ENCODE results near the gene DAB1.

Gene DAB1

DNA sequence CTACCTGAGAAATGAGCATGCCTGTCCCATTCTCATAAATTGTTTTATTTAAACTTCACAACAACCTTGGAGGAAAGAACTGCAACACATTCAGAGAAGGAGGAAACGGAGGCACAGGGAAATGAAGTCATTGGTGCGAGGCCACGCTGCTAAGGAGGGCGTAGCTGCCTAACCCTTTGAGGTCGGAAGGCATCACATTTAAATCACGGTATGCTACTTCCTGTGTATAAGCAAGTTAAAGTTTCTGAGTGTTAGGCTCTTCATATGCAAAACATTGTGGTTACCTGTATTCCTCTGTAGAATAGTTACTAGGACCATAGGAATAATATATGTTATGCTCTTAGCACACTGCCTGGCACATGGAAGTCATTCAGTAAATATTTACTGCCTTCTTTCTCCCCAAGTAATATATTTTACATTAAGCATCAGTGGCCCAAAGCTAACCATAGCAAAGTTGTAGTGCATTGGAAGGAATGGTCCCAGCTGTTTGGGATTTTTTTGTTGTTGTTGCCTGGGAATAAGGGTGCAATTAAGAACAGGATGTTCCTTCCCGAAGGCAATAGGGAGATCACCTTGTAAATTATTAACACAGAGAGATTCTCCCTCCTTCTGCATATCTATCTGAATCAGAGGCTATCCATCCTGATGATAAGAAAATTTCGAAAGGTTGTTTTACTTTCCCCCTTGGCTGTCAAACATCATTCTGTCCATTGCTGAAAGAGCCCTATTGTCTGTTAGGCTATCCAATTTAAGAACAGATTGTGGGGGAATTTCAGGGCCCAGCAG, 265.8 kb downstream of the DAB1 start:
- DNase-seq, result no peak

DNA sequence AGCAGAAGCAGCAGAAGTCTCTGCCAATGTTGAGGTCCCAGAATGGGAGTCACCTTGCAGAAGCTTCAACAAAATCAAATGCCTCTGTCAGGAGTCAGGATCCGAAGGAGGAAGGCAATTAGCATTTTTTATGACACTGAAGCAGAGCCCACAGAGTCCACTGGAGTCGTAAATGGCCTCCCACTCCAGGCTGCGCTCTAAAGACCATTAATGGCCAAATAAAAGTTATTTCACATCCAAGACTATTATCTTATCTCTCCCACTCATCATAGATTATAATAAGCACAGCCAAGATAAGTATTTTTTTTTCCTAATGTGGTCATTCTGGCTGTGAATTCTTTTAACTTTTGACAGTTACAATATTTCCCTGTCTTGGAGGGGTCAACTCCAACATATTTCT, 267.0 kb downstream of the DAB1 start:
- DNase-seq, result no peak

DNA sequence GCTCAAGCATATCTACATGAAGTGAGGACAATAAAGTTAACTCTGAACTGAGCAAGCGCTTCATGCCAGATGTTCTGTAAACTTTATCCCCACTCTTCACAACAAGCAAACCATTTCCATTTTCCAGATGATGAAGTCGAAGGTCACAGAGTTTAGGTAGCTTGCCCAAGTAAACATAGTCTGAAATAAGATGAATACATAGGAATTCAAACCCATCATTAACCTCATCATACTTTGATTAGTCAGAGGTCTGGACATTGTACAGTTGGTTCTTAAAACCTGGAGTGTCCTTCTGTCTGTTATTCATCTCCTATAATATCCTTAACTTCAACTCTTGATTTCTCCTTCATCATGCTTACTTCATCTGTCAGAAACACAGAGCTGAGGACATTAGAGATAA, 277.8 kb downstream of the DAB1 start:
- no peak for DNase-seq

DNA sequence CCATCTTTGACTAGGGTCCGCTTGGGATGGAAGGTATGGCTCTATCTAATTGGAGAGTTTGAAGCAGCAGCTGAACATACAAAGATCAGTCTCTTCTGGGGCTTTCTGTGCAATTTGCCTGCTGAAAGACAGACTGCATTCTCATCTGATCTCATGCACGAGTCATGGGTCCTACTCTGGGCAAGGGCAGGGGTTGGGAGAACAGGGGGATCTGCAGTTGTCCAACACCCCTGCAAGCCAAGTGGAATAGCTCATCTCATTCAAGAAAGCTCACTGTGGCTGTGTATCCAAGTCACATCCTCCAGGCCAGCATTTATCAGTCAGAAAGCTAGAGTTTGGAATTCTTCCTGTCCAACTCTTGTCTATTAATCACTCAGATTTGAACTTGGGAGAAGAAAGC, 280.9 kb downstream of the DAB1 start:
- no peak for DNase-seq

DNA sequence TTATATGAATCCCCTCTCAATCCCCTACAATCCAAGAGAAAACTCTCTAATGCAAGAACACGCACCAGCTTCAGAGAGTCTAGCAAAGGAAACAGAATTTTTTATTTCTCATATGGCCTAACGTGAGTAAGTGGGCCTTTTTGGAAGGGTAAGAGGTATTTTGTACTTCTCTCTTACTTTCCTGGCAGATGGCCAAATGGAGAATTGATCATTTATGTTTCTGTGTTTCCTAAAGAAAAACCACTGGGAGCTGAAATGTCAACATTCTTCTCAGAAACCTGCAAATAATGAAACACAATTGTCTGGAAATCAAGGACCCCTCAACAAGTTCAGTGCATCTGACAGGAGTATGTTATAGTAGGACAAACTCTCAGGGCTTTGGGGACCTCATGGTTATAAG, 281.7 kb downstream of the DAB1 start:
- no peak for DNase-seq

DNA sequence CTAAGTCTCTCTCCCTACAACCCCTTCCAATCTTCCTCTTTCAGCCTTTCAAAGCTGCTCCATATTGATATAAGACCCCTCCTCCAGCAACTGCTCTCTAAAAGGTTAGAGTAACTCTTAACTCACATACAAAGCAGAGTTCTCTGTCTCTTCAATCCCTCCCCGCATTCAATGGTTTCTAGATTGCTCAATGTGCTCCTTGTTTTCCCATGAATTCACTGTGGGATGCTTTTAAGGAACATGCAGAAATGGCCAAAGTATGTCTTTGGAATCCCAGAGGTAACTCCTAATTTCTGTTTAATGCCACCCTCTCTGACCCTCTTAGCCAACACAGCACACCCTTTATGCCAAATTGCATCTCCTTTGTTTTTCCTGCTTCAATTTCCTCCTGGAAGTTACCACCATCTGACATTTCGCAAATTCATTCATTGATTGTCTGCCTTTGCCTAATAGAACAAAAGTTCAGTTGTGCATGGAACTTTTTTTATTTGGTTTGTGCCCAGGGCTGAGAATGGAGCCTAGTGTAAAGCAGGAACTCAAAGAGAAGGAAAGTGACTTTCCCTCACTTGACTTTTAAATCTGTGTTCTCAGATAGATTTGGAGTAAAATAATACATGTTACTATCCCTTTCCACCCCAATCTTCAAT, 285.3 kb downstream of the DAB1 start:
- no peak for DNase-seq

DNA sequence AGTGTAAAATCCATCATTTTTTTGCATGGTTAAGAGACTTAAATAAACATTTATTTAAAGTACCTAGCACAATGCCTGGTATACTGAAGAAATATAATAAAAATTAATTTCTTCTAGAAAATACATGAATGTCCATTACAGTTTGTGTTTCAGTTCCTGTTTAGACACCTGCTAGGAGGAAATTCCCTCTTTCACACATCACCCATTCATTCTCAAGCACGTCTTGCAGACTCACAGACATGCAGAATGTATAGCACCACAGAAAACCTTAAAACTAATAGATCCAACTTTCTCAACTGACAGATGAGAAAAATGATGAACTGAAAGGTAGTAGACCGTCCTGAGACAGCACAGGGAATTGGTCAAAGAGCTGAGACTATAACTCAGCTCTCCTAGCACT, 285.9 kb downstream of the DAB1 start:
- DNase-seq, result no peak

DNA sequence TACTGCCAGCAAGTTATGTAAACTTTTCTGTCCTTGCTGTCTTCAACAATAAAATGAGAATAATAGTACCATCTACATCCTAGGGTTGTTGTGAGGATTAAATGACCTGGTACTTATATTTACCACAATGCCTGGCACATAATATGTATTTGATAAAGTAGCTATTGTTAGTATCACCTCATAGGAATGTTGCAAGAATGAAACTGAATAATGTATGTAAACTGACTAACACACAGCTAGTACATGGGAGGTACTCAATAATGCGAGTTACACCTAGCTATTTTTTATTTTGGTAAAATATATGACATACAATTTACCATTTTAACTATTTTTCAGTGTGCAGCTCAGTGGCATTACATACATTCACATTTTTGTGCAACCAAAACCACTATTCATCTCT, 289.1 kb downstream of the DAB1 start:
- no peak for DNase-seq

DNA sequence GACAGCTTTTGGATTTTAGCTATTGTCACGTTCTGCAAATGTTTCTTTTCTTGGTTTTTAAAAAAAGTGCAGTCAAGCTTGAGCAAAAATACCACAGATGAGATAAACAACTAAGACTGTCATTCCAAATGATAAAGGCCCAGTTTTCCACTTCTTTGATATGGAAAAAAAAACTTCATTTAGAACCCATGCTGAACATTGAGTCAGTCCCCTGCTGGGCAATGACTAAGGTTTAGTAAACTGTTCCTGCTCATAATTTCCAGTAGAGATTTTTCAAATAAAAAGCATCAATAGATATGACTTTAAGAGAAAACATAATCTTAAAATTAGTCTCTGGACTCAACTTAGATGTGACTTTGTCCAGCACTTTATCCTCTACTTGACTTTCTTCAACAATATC, 290.2 kb downstream of the DAB1 start:
- no peak for DNase-seq

DNA sequence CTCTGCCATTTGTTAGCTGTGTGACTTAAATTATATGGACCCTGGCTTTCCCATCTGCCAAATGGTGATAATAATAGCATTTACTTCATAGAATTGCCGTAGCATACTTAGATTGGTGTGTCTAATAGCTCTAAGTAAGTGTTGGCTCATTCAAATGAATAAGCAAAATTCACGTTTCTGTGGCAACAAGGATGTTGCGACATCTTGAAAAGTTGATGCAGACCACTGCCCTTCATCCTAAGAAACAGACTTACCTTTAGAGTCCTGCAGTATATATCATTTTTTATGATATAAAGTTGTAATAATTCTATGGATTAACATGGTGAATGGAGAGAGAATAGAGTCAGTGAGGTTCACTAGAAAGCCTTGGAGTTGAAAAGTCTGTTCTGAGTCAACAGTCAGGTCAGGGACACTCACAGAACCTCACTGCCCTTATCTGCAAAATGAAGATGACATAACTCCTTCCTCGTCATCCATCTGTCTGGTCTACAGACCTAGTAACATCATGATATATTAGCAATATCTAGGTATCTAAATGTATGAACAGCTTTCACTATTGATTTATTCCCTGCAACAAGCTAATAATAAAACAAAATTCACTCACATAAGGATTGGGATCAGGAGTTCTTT, 290.8 kb downstream of the DAB1 start:
- no peak for DNase-seq

DNA sequence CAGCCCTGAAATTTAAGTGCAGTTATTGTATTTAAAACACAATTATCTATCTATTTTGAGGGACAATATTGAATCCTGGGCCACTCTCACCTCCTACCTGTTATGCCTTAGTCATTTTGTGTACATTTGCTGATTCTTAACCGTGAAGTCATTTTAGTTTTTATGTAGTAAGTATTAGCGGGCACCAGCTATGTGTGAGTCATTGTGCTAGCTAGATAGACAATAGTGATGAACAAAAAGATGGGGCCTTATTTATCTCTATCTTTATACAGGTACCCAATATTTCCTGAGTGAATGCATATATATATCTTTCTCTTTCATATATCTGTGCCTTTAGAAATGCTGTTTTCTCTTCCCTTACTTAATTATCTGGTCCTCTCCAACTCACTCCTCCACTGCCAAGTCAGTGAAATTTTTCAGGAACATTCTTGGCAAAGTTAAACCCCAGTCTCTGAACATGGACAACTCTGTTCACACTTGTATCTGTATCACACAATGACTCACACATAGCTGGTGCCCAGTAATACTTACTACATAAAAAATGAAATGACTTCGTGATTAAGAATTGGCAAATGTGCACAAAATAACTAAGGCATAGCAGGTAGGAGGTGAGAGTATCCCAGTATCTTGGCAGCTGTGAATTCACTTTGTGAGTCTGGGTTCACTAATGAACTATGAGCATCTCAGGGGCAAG, 292.0 kb downstream of the DAB1 start:
- DNase-seq, result peak; percentile 45

DNA sequence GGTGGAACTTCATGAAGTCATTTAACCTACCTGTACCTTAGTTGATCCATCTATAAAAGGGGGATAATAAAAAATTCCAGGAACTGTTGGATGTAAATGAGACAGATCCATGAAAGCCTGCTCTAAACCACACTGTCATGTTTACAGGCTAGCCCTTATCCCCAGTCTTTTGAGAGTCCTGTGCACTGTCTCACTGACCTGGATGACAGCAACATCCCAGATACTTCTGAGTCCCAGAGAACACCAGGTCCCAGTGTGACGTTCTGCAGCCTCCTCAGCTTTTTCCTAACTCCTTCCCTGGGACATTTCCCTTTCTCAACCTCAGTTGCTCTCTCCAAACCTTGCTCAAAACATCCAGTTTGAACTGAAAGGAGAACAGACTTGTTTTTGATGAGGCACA, 292.6 kb downstream of the DAB1 start:
- DNase-seq, result peak; percentile 45

DNA sequence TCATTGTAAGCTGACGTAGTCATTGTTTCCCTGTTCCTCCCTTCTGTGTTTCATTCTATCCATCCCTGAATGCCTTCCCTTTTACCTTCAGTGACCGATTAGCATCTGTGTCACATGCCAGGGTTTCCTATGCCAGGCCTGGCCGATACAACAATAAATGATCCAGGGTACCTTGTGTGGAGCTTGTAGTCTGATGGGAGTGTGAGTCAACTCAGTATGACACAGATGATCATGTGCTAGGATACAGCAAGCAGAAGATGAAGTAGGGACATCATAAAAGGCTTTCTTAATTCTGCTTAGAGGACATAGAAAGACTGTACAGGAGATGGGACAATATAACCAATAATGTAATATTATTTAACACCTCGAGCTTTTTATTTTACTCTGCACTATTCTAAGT, 294.0 kb downstream of the DAB1 start:
- DNase-seq, result no peak

DNA sequence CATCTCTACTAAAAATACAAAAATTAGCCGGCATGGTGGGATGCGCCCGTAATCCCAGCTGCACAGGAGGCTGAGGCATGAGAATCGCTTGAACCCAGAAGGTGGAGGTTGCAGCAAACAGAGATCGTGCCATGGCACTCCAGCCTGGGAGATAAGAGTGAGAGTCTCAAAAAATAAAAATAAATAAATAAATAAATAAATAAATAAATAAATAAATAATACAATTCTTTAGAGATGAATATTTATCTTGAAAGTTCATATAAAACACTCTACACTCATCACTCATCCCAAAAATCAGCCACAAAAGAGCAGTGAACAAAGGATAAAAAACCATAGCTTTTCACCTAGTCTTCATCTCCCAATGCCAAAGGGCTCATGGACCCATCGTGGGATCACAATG, 295.9 kb downstream of the DAB1 start:
- no peak for DNase-seq

DNA sequence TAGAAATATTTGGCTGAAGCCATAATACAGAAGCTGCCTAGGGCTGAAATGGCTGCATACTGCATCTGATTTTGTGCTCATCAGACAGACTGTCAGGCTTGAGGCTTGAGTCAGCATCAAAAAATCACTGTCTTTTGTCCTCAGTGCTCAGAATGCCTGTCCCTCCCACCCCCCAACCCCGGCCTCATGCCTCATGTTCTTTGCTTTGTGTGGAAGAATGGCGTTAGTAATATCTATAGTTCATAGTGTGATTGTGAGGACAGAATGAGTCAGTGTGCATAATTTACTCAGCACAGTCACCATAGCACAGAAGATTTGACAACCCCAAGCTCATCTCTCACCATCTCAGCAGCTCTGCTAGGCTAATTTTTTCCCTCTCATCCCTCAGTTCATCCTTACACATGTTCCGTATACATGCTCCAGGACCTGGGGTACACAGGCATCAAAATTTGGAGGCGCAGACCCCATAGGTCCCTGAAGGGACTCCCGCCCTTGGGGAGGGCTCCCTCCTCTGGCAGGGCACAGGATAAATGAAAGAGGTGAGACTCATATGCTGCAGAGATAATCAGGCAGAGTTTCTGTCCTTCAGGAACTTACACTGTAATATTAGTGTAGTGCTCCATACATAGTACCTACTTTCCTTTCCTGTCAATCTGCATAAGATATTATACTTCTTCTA, 299.0 kb downstream of the DAB1 start:
- DNase-seq, result no peak

DNA sequence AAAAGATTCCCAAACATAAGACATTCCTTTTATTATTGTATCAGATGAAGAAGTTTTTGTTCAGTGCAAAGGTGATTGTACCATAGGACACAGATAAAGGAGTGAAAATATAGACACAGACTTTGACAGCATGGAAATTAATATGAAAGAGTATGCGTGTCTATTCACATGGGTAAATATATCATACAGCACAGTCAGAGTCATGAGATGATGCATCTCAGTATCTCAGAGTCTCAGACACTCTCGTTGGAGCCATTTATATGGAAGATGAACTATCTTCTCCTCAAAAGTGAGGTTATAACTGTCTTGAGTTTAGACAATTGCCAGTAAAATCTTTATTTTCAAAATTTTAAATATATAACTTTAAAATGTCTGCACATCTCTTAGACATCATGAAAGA, 299.7 kb downstream of the DAB1 start:
- no peak for DNase-seq

DNA sequence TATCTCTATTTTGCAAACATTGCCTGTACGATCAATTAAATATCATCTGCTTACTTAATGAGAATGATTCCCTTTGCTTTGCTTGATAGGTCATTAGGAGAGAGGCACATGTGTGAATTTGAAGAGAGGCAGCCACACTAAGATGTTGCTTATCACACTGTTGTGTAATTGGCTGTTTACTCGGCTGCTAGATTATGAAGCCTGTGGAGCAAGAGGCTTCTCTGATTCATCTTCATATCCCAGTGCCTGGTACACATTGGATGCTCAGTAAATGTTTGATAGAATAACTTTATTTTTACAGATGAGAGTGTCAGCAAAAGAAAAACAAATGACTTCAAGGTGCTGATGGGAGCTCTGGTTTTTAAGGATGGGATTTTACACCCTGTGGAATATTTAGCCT, 301.8 kb downstream of the DAB1 start:
- no peak for DNase-seq

DNA sequence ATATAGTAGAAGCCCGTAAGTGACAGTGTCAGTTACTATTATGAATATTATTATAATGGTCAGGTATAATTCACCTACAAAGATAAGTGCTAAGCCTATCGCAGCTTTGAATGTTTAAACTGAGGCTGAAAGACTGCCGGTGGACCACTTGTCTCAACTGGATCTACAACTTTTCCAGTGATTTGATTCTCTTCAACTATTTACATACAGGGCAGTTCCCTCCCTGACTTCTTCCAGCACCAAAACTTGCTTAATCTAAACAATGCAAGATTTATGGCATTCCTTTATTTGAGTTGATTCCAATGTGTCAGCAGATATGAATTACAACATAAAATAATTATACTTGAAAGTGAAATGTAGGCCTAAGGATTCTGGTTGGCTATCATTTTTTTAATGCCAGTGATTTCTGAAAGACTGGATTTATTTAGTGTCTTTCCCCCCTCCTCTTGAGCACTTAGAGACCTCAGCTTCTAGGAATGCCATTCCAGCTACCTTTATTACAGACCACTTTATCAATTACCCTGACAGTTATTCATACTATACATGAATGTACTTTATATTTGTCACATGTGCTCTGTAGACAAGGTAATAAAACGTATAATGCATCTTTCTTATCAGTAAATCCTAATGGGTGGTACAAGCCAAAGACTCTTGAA, 304.8 kb downstream of the DAB1 start:
- no peak for DNase-seq

DNA sequence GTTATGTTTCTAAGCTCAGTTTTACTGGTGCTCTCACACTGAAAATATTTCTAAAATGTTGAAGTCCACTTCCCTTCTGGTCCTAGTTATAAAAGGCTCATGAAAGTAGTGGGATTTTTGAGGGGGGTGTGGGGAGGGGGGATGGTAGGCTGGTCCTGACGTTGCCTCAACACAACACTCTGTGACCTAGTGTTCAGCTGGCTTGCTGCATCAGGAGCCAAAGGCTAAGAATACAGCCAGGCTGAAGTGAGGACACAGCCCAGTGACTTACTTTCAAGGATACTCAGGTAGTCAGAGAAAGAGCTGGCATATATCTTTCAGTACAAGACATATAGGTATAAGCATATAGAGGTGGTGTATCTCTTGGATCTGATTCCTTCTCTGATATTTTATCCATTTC, 306.1 kb downstream of the DAB1 start:
- no peak for DNase-seq

DNA sequence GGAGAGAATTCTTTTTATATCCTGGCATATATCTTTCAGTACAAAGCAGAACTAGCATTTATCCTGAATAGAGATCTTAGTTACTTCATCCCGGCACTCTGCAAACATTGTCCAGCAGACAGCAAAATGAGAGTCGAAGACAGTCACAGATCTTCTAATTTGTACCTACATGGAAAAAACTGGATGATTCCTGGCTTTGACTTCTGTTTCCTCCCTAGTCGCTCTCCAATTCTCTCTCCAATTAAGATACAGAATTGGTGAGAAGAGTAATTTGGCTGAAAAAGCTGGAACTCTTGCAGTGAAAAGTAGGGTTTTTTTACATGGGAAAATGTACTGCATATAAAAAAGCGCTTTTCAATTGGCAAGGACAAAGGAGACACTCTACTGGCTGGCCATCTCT, 307.0 kb downstream of the DAB1 start:
- no peak for DNase-seq

DNA sequence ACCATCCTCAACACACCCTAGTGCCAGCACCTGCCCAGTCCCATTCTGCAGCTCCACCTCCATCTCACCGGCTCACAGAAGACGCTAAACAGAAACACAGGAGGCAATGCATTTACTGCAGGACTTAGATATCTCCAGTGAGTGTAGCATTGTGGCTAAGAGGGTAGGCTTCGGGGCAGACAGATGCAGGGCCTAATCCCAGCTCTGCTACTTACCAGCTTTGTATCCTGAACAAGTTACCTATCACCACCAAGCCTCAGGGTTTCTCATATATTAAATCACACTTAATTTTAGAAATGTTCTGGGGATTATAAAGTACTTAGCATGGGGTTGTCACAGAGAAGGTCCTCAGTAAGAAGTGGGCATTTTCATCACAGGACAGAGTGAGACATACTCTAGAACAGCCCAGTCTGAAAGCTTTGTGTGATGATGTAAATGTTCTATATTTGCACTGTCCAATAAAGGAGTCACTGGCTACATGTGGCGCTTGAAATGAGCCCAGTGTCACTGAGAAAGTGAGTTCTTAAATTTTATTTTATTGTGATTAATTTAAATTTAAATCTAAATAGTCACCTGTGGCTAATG, 308.7 kb downstream of the DAB1 start:
- DNase-seq, result no peak

DNA sequence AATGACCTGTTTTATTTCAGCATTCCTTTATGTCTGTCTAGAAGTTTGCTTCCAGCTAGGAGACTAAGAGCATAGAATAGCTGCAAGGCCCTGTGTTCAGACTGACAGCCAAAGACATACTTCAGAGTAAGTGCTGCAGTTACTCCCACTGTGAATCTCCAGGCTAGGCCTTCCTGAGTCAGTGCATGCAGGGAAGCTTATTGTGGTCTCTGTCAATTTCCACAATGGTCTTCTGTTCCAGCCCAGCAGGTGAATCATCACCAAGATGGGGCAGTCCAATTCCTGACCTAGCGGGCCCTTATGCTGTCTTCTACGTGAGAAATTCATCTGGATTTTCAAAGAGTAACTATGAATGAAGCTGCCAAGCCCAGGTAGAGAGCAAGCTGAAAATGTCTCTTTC, 311.7 kb downstream of the DAB1 start:
- DNase-seq, result no peak

All from NCI-H1694 treated with DMSO at 0.1 percent for 48 hours (cell line).